SK-N-SH treated with all-trans-retinoic acid at 6 μM for 48 hours (cell line): ENCODE data around the gene ENDOV.

Experiments used
- BACH2 ChIP-seq: fragments of 250-450 bp; sonication (Bioruptor Pico); IDR thresholded peaks from 2 replicates; pipeline ENCODE4 v1.9.0; 2021; ENCODE audit warnings: mild to moderate bottlenecking, borderline replicate concordance
- ISL1 ChIP-seq: fragments of 250-450 bp; sonication (Bioruptor Pico); IDR thresholded peaks from 2 replicates; pipeline ENCODE4 v2.1.2; 2022; ENCODE audit warnings: mild to moderate bottlenecking, moderate library complexity
- RARB ChIP-seq: fragments of 250-450 bp; sonication (Bioruptor Pico); IDR thresholded peaks from 2 replicates; pipeline ENCODE4 v1.8.0; 2021; ENCODE audit warnings: mild to moderate bottlenecking, moderate library complexity
- TCF4 ChIP-seq: fragments of 250-450 bp; sonication (Bioruptor Pico); IDR thresholded peaks from 2 replicates; pipeline ENCODE4 v1.8.0; 2021; ENCODE audit warnings: mild to moderate bottlenecking, moderate library complexity, borderline replicate concordance
- TOX ChIP-seq: fragments of 250-450 bp; sonication (Bioruptor Pico); IDR thresholded peaks from 2 replicates; pipeline ENCODE4 v1.8.0; 2021; ENCODE audit warnings: mild to moderate bottlenecking, moderate library complexity, borderline replicate concordance
- TSHZ2 ChIP-seq: fragments of 250-450 bp; sonication (Bioruptor Pico); IDR thresholded peaks from 2 replicates; pipeline ENCODE4 v1.5.0; 2020; ENCODE audit warnings: mild to moderate bottlenecking, moderate library complexity
- ZFP3 ChIP-seq: fragments of 250-450 bp; sonication (Bioruptor Pico); IDR thresholded peaks from 2 replicates; pipeline ENCODE4 v1.5.0; 2020; ENCODE audit warnings: mild to moderate bottlenecking, moderate library complexity
- ZFP30 ChIP-seq: fragments of 450-650 bp; formaldehyde crosslinking; IDR thresholded peaks from 2 replicates; pipeline ENCODE4 v1.5.0; 2022; ENCODE audit warnings: mild to moderate bottlenecking, moderate library complexity
- ZNF565 ChIP-seq: fragments of 450-650 bp; formaldehyde crosslinking; conservative IDR thresholded peaks from 2 replicates; pipeline ENCODE4 v1.5.0; 2020; ENCODE audit warnings: low read depth, mild to moderate bottlenecking, moderate library complexity
- TF ChIP-seq, protein P1 (sequence below): fragments of 250-450 bp; sonication (Bioruptor Pico); IDR thresholded peaks from 2 replicates; pipeline ENCODE4 v1.5.1; 2020; ENCODE audit warnings: low read depth, mild to moderate bottlenecking, moderate library complexity
- TF ChIP-seq, protein P2 (sequence below): fragments of 250-450 bp; sonication (Bioruptor Pico); IDR thresholded peaks from 2 replicates; pipeline ENCODE4 v1.8.0; 2020; ENCODE audit warnings: mild to moderate bottlenecking, moderate library complexity, borderline replicate concordance

DNA sequence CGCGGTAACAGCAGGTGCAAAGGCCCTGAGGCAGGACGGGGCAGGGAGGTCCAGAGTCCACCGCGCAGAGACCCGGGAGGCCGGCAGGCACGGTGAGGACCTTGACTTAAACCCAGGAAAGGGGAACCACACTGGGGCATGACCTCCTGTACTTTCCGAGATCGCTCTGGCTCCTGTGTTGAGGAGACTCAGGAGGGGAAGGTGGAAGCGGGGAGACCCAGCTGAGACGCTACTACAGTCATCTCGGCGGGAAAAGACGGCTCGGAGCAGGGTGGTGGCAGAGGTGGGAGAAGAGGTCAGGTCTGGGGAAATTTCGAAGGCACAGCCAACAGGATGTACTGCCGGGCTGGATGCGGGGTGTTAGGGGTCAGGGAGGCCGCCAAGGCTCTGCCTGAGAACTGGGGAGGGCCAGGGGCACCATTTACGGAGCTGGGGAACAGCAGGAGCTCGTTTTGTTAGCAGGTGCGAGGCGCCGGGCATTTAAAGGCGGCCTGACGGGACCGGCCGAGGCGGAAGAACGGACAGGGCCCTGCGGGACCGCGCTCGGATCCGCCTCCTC is 39.1 kb downstream of the ENDOV start:
- TF ChIP-seq ZFP30 (CRISPR knock-in tag), result no peak
- no peak for TF ChIP-seq ZFP3 (CRISPR knock-in tag)
- TF ChIP-seq TOX (CRISPR knock-in tag), result no peak
- no peak for TF ChIP-seq ISL1 (CRISPR knock-in tag)
- TF ChIP-seq, protein P1, sequence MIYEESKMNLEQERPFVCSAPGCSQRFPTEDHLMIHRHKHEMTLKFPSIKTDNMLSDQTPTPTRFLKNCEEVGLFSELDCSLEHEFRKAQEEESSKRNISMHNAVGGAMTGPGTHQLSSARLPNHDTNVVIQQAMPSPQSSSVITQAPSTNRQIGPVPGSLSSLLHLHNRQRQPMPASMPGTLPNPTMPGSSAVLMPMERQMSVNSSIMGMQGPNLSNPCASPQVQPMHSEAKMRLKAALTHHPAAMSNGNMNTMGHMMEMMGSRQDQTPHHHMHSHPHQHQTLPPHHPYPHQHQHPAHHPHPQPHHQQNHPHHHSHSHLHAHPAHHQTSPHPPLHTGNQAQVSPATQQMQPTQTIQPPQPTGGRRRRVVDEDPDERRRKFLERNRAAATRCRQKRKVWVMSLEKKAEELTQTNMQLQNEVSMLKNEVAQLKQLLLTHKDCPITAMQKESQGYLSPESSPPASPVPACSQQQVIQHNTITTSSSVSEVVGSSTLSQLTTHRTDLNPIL, result no peak
- TF ChIP-seq BACH2 (CRISPR knock-in tag), result no peak
- TF ChIP-seq, protein P2, sequence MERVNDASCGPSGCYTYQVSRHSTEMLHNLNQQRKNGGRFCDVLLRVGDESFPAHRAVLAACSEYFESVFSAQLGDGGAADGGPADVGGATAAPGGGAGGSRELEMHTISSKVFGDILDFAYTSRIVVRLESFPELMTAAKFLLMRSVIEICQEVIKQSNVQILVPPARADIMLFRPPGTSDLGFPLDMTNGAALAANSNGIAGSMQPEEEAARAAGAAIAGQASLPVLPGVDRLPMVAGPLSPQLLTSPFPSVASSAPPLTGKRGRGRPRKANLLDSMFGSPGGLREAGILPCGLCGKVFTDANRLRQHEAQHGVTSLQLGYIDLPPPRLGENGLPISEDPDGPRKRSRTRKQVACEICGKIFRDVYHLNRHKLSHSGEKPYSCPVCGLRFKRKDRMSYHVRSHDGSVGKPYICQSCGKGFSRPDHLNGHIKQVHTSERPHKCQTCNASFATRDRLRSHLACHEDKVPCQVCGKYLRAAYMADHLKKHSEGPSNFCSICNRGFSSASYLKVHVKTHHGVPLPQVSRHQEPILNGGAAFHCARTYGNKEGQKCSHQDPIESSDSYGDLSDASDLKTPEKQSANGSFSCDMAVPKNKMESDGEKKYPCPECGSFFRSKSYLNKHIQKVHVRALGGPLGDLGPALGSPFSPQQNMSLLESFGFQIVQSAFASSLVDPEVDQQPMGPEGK (CRISPR knock-in tag), result no peak
- TF ChIP-seq ZNF565, result no peak
- no peak for TF ChIP-seq RARB (CRISPR knock-in tag)
- no peak for TF ChIP-seq TCF4
- TF ChIP-seq TSHZ2, result no peak
